ENCODE measurements around the gene LTB. TPM values are rescaled to one million over a fixed set of nuclear protein-coding genes. Genes with fewer than 3 reads are reported as not detected.
"Not testable (repeated sequence)": the region's sequence is repeated elsewhere in the genome, so short reads cannot be mapped to it uniquely, and the experiment has no call there.

Gene LTB
- total RNA-seq, 4 donors from 2014 or later: 0.57 TPM; not detected in 3

- ATAC-seq: no peak
- Histone ChIP-seq H3K27me3 (no peaks in the 10 kb centered on the region), H3K9me3 (no peaks in the 10 kb centered on the region), H3K4me1 (peaks cover 0 to 39% (median 0%) of the 10 kb centered on the region in 3 donors), H3K27ac (peak overlapping the region in 1 of 4 donors; percentile 56), H3K4me3 (no peak overlapping the region), H3K36me3 (peaks cover 0 to 77% of the 10 kb centered on the region in 2 donors)
- no peak for TF ChIP-seq EP300 (IDR thresholded peaks at IDR 0.05)
- WGBS, 2 donors (ENCODE audit: low coverage in 1 of 2): 39 to 100% methylated on average over 3 of the region's 24 CpGs
These were observed 24.5 kb downstream of the LTB start for GRCh38 chr6:31557443-31558317.

GRCh38 chr6:31556307-31556706 is 25.9 kb downstream of the LTB start:
- peaks cover 0 to 87% of the 10 kb centered on the region in 2 donors for H3K36me3 ChIP-seq

GRCh38 chr6:31551371-31551770 is 30.9 kb downstream of the LTB start:
- H3K27me3 ChIP-seq, H3K4me3 ChIP-seq, ATAC-seq, H3K27ac ChIP-seq, H3K9me3 ChIP-seq: not testable (repeated sequence)
- Histone ChIP-seq H3K4me1 (peaks cover 4 to 38% (median 8%) of the 10 kb centered on the region in 3 donors), H3K36me3 (peaks cover 0 to 63% of the 10 kb centered on the region in 2 donors)
- peak in 1 of 4 experiments; percentile 32 for TF ChIP-seq CTCF (IDR thresholded peaks at IDR 0.05)
- WGBS, 2 donors (ENCODE audit: low coverage in 1 of 2): 52 to 67% methylated on average over 1 to 5 of the region's 5 CpGs

More at GRCh38 chr6:31556307-31556706, 25.9 kb downstream of the LTB start:
- TF ChIP-seq EP300 (IDR thresholded peaks at IDR 0.05) (no peak), POLR2AphosphoS5 (IDR thresholded peaks at IDR 0.05) (no peak), POLR2A (IDR thresholded peaks at IDR 0.05) (no peak), CTCF (IDR thresholded peaks at IDR 0.05) (no peak)
- no peak for ATAC-seq
- no peak overlapping the region for H3K4me3 ChIP-seq
- 50% methylated on average over 1 of the region's 3 CpGs; no CpG with 5 or more reads in 1 of the 2 donors for WGBS, 2 donors (ENCODE audit: low coverage in 1 of 2)
- no peaks in the 10 kb centered on the region for H3K27me3 ChIP-seq
- H3K27ac ChIP-seq: no peak overlapping the region
- peaks cover 0 to 42% (median 0%) of the 10 kb centered on the region in 3 donors for H3K4me1 ChIP-seq
- H3K9me3 ChIP-seq: no peaks in the 10 kb centered on the region

- Histone ChIP-seq H3K36me3 (peaks cover 0 to 44% of the 10 kb centered on the region in 2 donors), H3K9me3 (no peaks in the 10 kb centered on the region), H3K4me1 (peaks cover 4 to 43% (median 12%) of the 10 kb centered on the region in 3 donors), H3K4me3 (peak overlapping the region in 1 of 2 donors; percentile 51), H3K27me3 (no peaks in the 10 kb centered on the region), H3K27ac (peak overlapping the region in 3 of 4 donors; percentile 80 to 88 (median 85))
- TF ChIP-seq POLR2AphosphoS5 (IDR thresholded peaks at IDR 0.05) (no peak), EP300 (IDR thresholded peaks at IDR 0.05) (no peak), CTCF (IDR thresholded peaks at IDR 0.05) (no peak), POLR2A (IDR thresholded peaks at IDR 0.05) (no peak)
- no peak for ATAC-seq
- WGBS, 2 donors (ENCODE audit: low coverage in 1 of 2): 69 to 75% methylated on average over 2 of the region's 2 CpGs
These were observed 33.7 kb downstream of the LTB start for GRCh38 chr6:31548544-31548873.

GRCh38 chr6:31547727-31548543 is 34.3 kb downstream of the LTB start:
- ATAC-seq: no peak
- TF ChIP-seq POLR2AphosphoS5 (IDR thresholded peaks at IDR 0.05) (no peak), POLR2A (IDR thresholded peaks at IDR 0.05) (no peak), CTCF (IDR thresholded peaks at IDR 0.05) (peak in 1 of 4 experiments; percentile 2)
- Histone ChIP-seq H3K36me3 (peaks cover 0 to 39% of the 10 kb centered on the region in 2 donors), H3K4me1 (peaks cover 4 to 49% (median 14%) of the 10 kb centered on the region in 3 donors), H3K27ac (peak overlapping the region; percentile 80 to 89 (median 86)), H3K27me3 (no peaks in the 10 kb centered on the region), H3K4me3 (peak overlapping the region; percentile 51 to 57), H3K9me3 (no peaks in the 10 kb centered on the region)
- WGBS, 2 donors (ENCODE audit: low coverage in 1 of 2): 10 to 57% methylated on average over 3 to 13 of the region's 24 CpGs
